ENCODE data around the gene ATP5F1E. TPM values are rescaled to one million over a fixed set of nuclear protein-coding genes. Genes with fewer than 3 reads are reported as not detected.
A peak's percentile ranks its signal among the peaks of the same experiment; 100 is the strongest.
"Not testable (repeated sequence)": the region's sequence is repeated elsewhere in the genome, so short reads cannot be mapped to it uniquely, and the experiment has no call there.

ATP5F1E gene
- total and polyA plus RNA-seq, 9 donors: 61.9 to 220 (median 162) TPM

DNA sequence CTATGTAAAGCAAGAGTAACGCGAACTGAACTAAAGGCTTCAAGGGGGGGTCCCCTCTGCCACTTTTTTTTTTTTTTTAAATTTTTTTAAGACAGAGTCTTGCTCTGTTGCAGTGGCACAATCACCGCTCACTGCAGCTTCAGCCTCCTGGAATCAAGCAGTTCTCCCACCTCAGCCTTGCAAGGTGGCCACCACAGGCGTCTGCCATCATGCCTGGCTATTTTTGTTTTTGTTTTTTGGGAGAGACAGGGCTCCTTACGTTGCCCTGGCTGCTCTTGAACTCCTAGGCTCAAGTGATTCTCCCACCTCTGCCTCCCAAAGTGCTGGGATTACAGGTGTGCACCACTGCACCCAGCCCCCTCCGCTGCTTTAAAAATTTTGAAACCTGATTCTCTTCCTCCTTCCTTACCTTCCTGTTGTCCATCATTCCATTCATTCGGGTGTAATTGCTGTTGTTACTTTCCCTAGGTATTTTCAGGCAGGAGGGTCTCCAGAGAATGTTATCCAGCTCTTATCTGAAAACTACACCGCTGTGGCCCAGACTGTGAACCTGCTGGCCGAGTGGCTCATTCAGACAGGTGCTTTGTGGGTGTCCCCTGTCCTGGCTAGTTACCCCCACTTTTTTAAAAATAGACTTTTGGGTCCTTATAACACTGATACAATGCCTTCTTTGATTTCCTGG is 45.7 kb downstream of the ATP5F1E start:
- no peak for DNase-seq
- no peak overlapping the region for H3K27ac ChIP-seq (ENCODE audit: low read length)
- H3K4me3 ChIP-seq (ENCODE audit: low read length): no peak overlapping the region
- H3K27me3 ChIP-seq (ENCODE audit: control insufficient read depth, insufficient read depth, low read length): no peaks in the 10 kb centered on the region
- 94% methylated on average over 3 of the region's 9 CpGs for WGBS (ENCODE audit: insufficient coverage)
- H3K4me1 ChIP-seq (ENCODE audit: control insufficient read depth, insufficient read depth, low read length): peaks cover 14% of the 10 kb centered on the region
- H3K36me3 ChIP-seq (ENCODE audit: control insufficient read depth, insufficient read depth, low read length): peaks cover 56% of the 10 kb centered on the region
- no peaks in the 10 kb centered on the region for H3K9me3 ChIP-seq (replicated peaks; ENCODE audit: control insufficient read depth, low read depth, low read length)

DNA sequence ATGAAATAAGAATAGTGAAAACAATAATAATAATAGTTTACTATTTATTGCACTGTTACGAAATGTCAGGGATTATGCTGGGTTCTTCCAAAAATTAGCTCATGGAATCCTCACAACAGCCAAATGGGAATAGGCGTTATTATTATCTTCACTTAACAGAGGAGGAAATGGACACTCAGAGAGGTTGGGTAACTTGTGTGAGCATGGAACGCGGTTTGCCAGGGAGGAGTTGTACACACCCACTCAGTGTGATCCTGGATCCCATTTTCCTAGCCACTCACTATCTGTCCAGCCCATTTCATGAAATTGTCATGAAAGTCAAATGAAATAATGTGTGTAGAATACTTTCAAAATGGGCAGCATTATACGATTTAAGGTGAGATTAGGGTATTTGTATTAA is 46.5 kb downstream of the ATP5F1E start:
- WGBS (ENCODE audit: insufficient coverage): 83% methylated on average over 1 of the region's 5 CpGs
- H3K27me3 ChIP-seq (ENCODE audit: control insufficient read depth, insufficient read depth, low read length): no peaks in the 10 kb centered on the region
- DNase-seq: no peak
- no peak overlapping the region for H3K27ac ChIP-seq (ENCODE audit: low read length)
- H3K36me3 ChIP-seq (ENCODE audit: control insufficient read depth, insufficient read depth, low read length): peaks cover 49% of the 10 kb centered on the region
- H3K4me1 ChIP-seq (ENCODE audit: control insufficient read depth, insufficient read depth, low read length): peaks cover 16% of the 10 kb centered on the region
- no peaks in the 10 kb centered on the region for H3K9me3 ChIP-seq (replicated peaks; ENCODE audit: control insufficient read depth, low read depth, low read length)
- no peak overlapping the region for H3K4me3 ChIP-seq (ENCODE audit: low read length)

GRCh38 chr20:58984691-58985090 is 47.4 kb downstream of the ATP5F1E start:
- WGBS (ENCODE audit: insufficient coverage): 80% methylated on average over 6 of the region's 6 CpGs
- peaks cover 16% of the 10 kb centered on the region for H3K4me1 ChIP-seq (ENCODE audit: control insufficient read depth, insufficient read depth, low read length)
- H3K27me3 ChIP-seq (ENCODE audit: control insufficient read depth, insufficient read depth, low read length): no peaks in the 10 kb centered on the region
- no peak overlapping the region for H3K4me3 ChIP-seq (ENCODE audit: low read length)
- H3K27ac ChIP-seq (ENCODE audit: low read length): no peak overlapping the region
- H3K9me3 ChIP-seq (replicated peaks; ENCODE audit: control insufficient read depth, low read depth, low read length): no peaks in the 10 kb centered on the region
- H3K36me3 ChIP-seq (ENCODE audit: control insufficient read depth, insufficient read depth, low read length): peaks cover 42% of the 10 kb centered on the region
- no peak for DNase-seq

GRCh38 chr20:58983115-58983468 is 49.0 kb downstream of the ATP5F1E start:
- not testable (repeated sequence) for H3K9me3 ChIP-seq (replicated peaks; ENCODE audit: control insufficient read depth, low read depth, low read length); H3K27me3 ChIP-seq (ENCODE audit: control insufficient read depth, insufficient read depth, low read length); H3K4me3 ChIP-seq (ENCODE audit: low read length); DNase-seq; H3K27ac ChIP-seq (ENCODE audit: low read length)
- Histone ChIP-seq H3K4me1 (ENCODE audit: control insufficient read depth, insufficient read depth, low read length) (peaks cover 16% of the 10 kb centered on the region), H3K36me3 (ENCODE audit: control insufficient read depth, insufficient read depth, low read length) (peaks cover 26% of the 10 kb centered on the region)
- 94% methylated on average over 8 of the region's 12 CpGs for WGBS (ENCODE audit: insufficient coverage)

DNA sequence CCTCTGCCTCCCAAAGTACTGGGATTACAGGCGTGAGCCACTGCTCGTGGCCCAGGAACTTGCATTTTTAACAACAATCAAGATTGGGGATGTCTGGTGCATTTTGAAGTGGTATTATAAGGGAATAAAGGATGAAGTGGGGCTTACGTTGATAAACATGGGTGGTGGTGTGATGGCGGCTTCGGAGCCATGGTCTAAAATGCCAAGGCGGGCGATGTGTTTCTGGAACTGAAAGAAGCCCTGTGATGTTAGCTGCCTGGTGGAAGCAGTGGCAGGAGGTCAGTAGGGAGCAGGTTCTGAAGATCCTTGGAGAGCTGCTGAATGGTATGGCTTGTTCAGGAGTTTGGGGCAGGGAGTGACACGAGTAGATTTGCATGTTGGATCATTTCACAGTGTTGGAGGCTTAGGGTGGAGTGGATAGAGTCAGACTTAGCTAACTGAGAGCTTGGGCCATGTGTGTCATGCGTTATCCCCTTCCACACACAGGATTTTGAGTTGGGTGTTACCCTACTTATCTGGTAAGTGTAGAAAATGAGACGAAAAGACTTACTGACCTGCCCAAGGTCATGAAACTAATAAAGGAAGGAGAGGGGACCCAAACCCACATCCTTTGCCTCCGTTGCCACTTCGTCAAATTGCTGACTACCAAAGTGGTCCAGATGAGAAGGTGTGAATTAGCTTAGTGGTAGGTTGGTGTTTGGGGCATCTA is 49.6 kb downstream of the ATP5F1E start:
- H3K36me3 ChIP-seq (ENCODE audit: control insufficient read depth, insufficient read depth, low read length): peaks cover 21% of the 10 kb centered on the region
- no peaks in the 10 kb centered on the region for H3K27me3 ChIP-seq (ENCODE audit: control insufficient read depth, insufficient read depth, low read length)
- no peak for DNase-seq
- peak overlapping the region; percentile 65 for H3K4me3 ChIP-seq (ENCODE audit: low read length)
- 85% methylated on average over 7 of the region's 12 CpGs for WGBS (ENCODE audit: insufficient coverage)
- H3K9me3 ChIP-seq (replicated peaks; ENCODE audit: control insufficient read depth, low read depth, low read length): no peaks in the 10 kb centered on the region
- H3K4me1 ChIP-seq (ENCODE audit: control insufficient read depth, insufficient read depth, low read length): peaks cover 16% of the 10 kb centered on the region
- no peak overlapping the region for H3K27ac ChIP-seq (ENCODE audit: low read length)

- H3K4me1 ChIP-seq (ENCODE audit: control insufficient read depth, insufficient read depth, low read length): peaks cover 16% of the 10 kb centered on the region
- H3K27me3 ChIP-seq (ENCODE audit: control insufficient read depth, insufficient read depth, low read length): no peaks in the 10 kb centered on the region
- no peaks in the 10 kb centered on the region for H3K9me3 ChIP-seq (replicated peaks; ENCODE audit: control insufficient read depth, low read depth, low read length)
- H3K36me3 ChIP-seq (ENCODE audit: control insufficient read depth, insufficient read depth, low read length): peaks cover 14% of the 10 kb centered on the region
- H3K27ac ChIP-seq (ENCODE audit: low read length): peak overlapping the region; percentile 66
- 0% methylated on average over 4 of the region's 29 CpGs for WGBS (ENCODE audit: insufficient coverage)
- peak; percentile 67 for DNase-seq
- H3K4me3 ChIP-seq (ENCODE audit: low read length): peak overlapping the region; percentile 65
These were observed 50.3 kb downstream of the ATP5F1E start for GRCh38 chr20:58981628-58982364.

DNA sequence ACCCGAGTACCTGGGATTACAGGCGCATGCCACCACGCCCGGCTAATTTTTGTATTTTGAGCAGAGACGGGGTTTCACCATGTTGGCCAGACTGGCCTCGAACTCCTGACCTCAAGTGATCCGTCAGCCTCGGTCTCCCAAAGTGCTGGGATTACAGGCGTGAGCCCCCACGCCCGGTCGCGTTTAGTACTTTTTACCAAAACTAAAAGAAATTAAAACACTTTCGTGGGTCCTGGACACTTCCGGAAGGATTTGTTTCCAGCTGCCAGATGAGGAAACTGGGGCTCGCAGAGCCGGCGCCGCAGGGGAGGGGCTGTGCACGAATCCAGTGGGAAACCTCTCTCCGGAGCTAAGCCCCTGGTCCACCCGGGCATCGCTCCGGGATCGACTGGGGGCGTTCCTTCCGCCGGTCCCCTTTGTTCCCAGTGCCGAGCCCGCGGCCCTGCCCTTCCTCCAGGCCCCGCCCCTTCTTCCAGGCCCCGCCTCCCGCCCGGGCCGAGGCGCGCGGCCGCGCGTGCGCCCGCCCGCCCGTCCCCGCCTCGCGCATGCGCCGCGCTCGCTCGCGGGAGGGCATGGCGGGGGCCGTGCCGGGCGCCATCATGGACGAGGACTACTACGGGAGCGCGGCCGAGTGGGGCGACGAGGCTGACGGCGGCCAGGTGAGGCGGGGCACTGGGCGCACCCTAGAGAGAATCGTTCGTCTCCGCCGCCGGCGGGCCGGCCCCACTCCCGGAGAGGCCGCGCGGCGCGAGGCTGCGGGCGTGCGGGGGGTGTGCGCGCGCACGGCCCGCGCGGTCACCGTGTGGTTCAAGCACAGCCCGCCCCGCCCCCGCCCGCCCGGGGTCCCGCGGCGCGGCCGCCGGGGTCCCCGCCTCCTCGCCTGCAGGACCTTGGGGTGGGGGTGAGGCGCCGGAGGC is 51.2 kb downstream of the ATP5F1E start, which contains the start of gene NELFCD:
TSS of gene NELFCD (plus strand) at position 546 of the 917 bp plus-strand sequence. CDS start at position 600, 54 bp downstream.
- Histone ChIP-seq H3K27ac (ENCODE audit: low read length) (peak within 1 kb of the TSS; percentile 83), H3K27me3 (ENCODE audit: control insufficient read depth, insufficient read depth, low read length) (no peaks in the 10 kb centered on the region), H3K4me3 (ENCODE audit: low read length) (peak within 1 kb of the TSS; percentile 65), H3K36me3 (ENCODE audit: control insufficient read depth, insufficient read depth, low read length) (peaks cover 6% of the 10 kb centered on the region), H3K4me1 (ENCODE audit: control insufficient read depth, insufficient read depth, low read length) (peaks cover 16% of the 10 kb centered on the region), H3K9me3 (replicated peaks; ENCODE audit: control insufficient read depth, low read depth, low read length) (peaks cover 2% of the 10 kb centered on the region)
- peak; percentile 92 for DNase-seq
- 6% methylated on average over 98 of the region's 109 CpGs for WGBS (ENCODE audit: insufficient coverage)

DNA sequence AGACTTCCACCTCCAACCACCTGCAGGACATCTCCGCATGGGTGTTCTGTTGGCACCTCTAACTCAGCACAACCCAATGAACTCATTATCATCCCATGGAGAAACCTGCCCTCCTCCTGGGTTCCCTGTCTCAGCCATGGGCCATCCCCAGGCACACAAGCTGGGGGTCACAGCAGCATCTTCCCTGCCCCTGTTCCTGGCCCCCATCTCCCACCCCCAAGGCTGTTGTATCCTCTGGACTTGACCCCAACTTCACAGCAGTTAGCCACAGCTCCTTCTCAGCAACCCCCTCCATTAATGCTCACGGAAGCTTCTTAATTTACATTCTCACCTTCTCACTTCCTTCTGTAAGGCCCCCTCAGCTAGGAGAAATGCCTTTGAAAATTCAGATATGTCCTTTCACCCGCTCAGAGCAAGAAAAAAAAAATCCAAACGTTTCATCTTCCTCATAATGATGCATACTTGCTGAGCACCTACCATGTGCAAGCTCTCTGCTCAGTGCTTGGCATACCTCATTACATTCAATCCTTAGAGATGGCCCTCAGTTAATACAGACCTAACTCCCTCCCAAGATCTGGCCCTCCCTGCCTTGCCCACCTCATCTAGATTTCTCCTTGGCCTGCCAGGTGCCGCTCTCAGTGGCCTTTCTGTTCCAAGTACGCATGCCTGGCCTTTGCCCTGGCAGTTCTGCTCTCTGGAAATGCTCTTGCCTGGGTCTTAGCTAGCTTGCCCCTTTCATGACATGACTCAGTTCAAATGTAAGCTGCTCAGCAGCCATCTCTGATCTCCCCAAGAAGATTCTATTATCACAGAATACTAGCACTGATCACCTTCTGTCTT is 53.6 kb downstream of the ATP5F1E start:
- H3K9me3 ChIP-seq (replicated peaks; ENCODE audit: control insufficient read depth, low read depth, low read length): peaks cover 3% of the 10 kb centered on the region
- H3K4me1 ChIP-seq (ENCODE audit: control insufficient read depth, insufficient read depth, low read length): peaks cover 14% of the 10 kb centered on the region
- 61% methylated on average over 6 of the region's 6 CpGs for WGBS (ENCODE audit: insufficient coverage)
- no peak overlapping the region for H3K27ac ChIP-seq (ENCODE audit: low read length)
- no peaks in the 10 kb centered on the region for H3K36me3 ChIP-seq (ENCODE audit: control insufficient read depth, insufficient read depth, low read length)
- no peak for DNase-seq
- no peak overlapping the region for H3K4me3 ChIP-seq (ENCODE audit: low read length)
- H3K27me3 ChIP-seq (ENCODE audit: control insufficient read depth, insufficient read depth, low read length): no peaks in the 10 kb centered on the region
